Pancreas (tissue), 10 donors: ENCODE data around the gene LRRC37B. TPM values are rescaled to one million over a fixed set of nuclear protein-coding genes. Genes with fewer than 3 reads are reported as not detected.
A peak's percentile ranks its signal among the peaks of the same experiment; 100 is the strongest.
"Not testable (repeated sequence)": the region's sequence is repeated elsewhere in the genome, so short reads cannot be mapped to it uniquely, and the experiment has no call there.

Experiments used
- ATAC-seq, 4 donors: fragments of 200-7000 bp; cut with Tn5 transposase; one replicate each; pipeline versions ENCODE4 v1.8.0 to v1.9.1; 2020; ENCODE audit warnings: mild to moderate bottlenecking in 4 of 4, moderate library complexity in 4 of 4
- DNase-seq, 6 donors: peaks; one replicate each; pipeline ENCODE4 v3.0.0-alpha.2; 2020
- FAIRE-seq: peaks from 2 replicates; lab custom pipeline; 2012; peaks lifted over from hg19 to GRCh38; lab: Jason Lieb, UNC
- H3K27ac ChIP-seq, 4 donors: fragments of 200-600 bp; sonication (generic); 1 replicate in 3 of 4; 2 replicates in 1 of 4; pipeline versions ENCODE4 v1.5.0 to v1.8.0; 2020
- H3K27me3 ChIP-seq, 4 donors: fragments of 200-600 bp; one replicate each; pipeline ENCODE4 v1.8.0; 2021
- H3K36me3 ChIP-seq, 3 donors: fragments of 200-600 bp; sonication (generic) in 1 of 3; one replicate each; pipeline versions ENCODE4 v1.5.0 to v1.8.0; 2020 to 2021
- H3K4me1 ChIP-seq, 3 donors: fragments of 200-600 bp; one replicate each; pipeline ENCODE4 v1.8.0; 2021
- H3K4me3 ChIP-seq, 4 donors: fragments of 200-600 bp; sonication (generic) in 2 of 4; one replicate each; pipeline versions ENCODE4 v1.5.0 to v1.8.0; 2020 to 2021
- H3K9me3 ChIP-seq, 4 donors: fragments of 200-600 bp; one replicate each; pipeline ENCODE4 v1.8.0; 2021
- CTCF ChIP-seq, 4 donors: fragments of 200-600 bp; sonication (generic) in 3 of 4; IDR thresholded peaks; one replicate each; pipeline versions ENCODE4 v1.5.0 to v1.8.0; 2021; ENCODE audit warnings: antibody characterized with exemption in 4 of 4
- WGBS, 2 donors: extraction: QIAGEN DNeasy Blood & Tissue Kit; methylation state at CpG; one replicate each; pipeline ENCODE4 v1.1.7; 2013; 5-methylcytosine and 5-hydroxymethylcytosine counted together
- intact Hi-C, 3 donors: fragments of 100-400 bp; cut with DNase I; formaldehyde crosslinking; loops; one replicate each; pipeline versions ENCODE4 v1.11.1 to v1.14.2; 2022
- polyA plus RNA-seq, 2 donors: library from polyadenylated mRNA; stranded (reverse); fragments of 200-250 nt; gene quantifications; one replicate each; pipeline ENCODE4 v1.2.3, GENCODE V29; 2013
- total RNA-seq, 6 donors: library from RNA; stranded (reverse); fragmentation: NEBNext Ultra II Directional in 4 of 6; extraction: Animal tissue kit (Norgen Biotek cat#: 25700) in 4 of 6; gene quantifications; one replicate each; pipeline versions ENCODE4 v1.2.1 to v1.2.4, GENCODE V29; 2021 to 2023
- donor health status: healthy with polysubstance abuse.
- donor health status: DM: no; HTN: no; CAD: no; lungs with moderate emphysema.
- donor health status: DM: no; HTN: no; CAD: no.
- donor health status: control.
- donor health status: control.
- donor health status: Bipolar disorder and iron deficiency.
- donor health status: DM: yes; HTN: yes; CAD: no.
- donor health status: DM: no; HTN: no; CAD: no.
- donor health status: DM: no; HTN: no; CAD: no.
- donor health status: DM: yes; HTN: yes; CAD: no.

The LRRC37B gene
- total and polyA plus RNA-seq, 8 donors, result 2.9 to 11.9 (median 5.9) TPM

- Histone ChIP-seq H3K4me1 (no peaks in the 10 kb centered on the region), H3K4me3 (no peak overlapping the region), H3K9me3 (no peaks in the 10 kb centered on the region), H3K27me3 (no peaks in the 10 kb centered on the region), H3K36me3 (peaks cover 0 to 17% (median 0%) of the 10 kb centered on the region in 3 donors), H3K27ac (no peak overlapping the region)
- WGBS, 2 donors, result 94 to 97% methylated on average over 2 of the region's 2 CpGs
- FAIRE-seq, result no peak
- no peak for DNase-seq
- no peak for ATAC-seq
- TF ChIP-seq CTCF (IDR thresholded peaks at IDR 0.05), result no peak
- intact Hi-C loops, result no loop called here
These were observed 26.0 kb downstream of the LRRC37B start for GRCh38 chr17:32033223-32033622.

- H3K4me1 ChIP-seq, H3K9me3 ChIP-seq, FAIRE-seq, H3K4me3 ChIP-seq, DNase-seq, H3K27ac ChIP-seq, H3K27me3 ChIP-seq, ATAC-seq, intact Hi-C loops: not testable (repeated sequence)
- peaks cover 0 to 17% (median 0%) of the 10 kb centered on the region in 3 donors for H3K36me3 ChIP-seq
- 89 to 100% methylated on average over 1 of the region's 1 CpG for WGBS, 2 donors
These were observed 26.6 kb downstream of the LRRC37B start for GRCh38 chr17:32033812-32034211.

GRCh38 chr17:32040246-32040645 is 33.1 kb downstream of the LRRC37B start:
- H3K27ac ChIP-seq, H3K4me3 ChIP-seq, ATAC-seq, intact Hi-C loops, H3K4me1 ChIP-seq, H3K27me3 ChIP-seq, H3K9me3 ChIP-seq, DNase-seq, FAIRE-seq: not testable (repeated sequence)
- WGBS, 2 donors, result 93 to 94% methylated on average over 17 of the region's 17 CpGs
- H3K36me3 ChIP-seq, result peaks cover 0 to 13% (median 0%) of the 10 kb centered on the region in 3 donors

- H3K9me3 ChIP-seq, H3K36me3 ChIP-seq, intact Hi-C loops, H3K27me3 ChIP-seq, H3K4me1 ChIP-seq, H3K4me3 ChIP-seq, H3K27ac ChIP-seq, FAIRE-seq, ATAC-seq: not testable (repeated sequence)
- WGBS, 2 donors, result 95 to 96% methylated on average over 18 to 19 of the region's 19 CpGs
- peak in 1 of 6 donors; percentile 44 for DNase-seq
These were observed 34.2 kb downstream of the LRRC37B start for GRCh38 chr17:32041306-32041875.

- FAIRE-seq, H3K4me1 ChIP-seq, DNase-seq, H3K4me3 ChIP-seq, ATAC-seq, H3K36me3 ChIP-seq, H3K27ac ChIP-seq, intact Hi-C loops, H3K27me3 ChIP-seq, H3K9me3 ChIP-seq: not testable (repeated sequence)
- 92 to 97% methylated on average over 7 to 10 of the region's 11 CpGs for WGBS, 2 donors
These were observed 35.1 kb downstream of the LRRC37B start for GRCh38 chr17:32042266-32042665.

GRCh38 chr17:32045611-32046010 is 38.4 kb downstream of the LRRC37B start:
- H3K9me3 ChIP-seq, H3K36me3 ChIP-seq, DNase-seq, H3K27me3 ChIP-seq, FAIRE-seq, H3K4me1 ChIP-seq, H3K27ac ChIP-seq, H3K4me3 ChIP-seq, intact Hi-C loops, ATAC-seq: not testable (repeated sequence)
- WGBS, 2 donors, result 89 to 94% methylated on average over 3 of the region's 3 CpGs

GRCh38 chr17:32047663-32048062 is 40.5 kb downstream of the LRRC37B start:
- H3K27me3 ChIP-seq, H3K9me3 ChIP-seq, FAIRE-seq, H3K27ac ChIP-seq, DNase-seq, H3K36me3 ChIP-seq, H3K4me1 ChIP-seq, intact Hi-C loops, ATAC-seq, H3K4me3 ChIP-seq: not testable (repeated sequence)
- 94 to 96% methylated on average over 6 of the region's 6 CpGs for WGBS, 2 donors

GRCh38 chr17:32054985-32055384 is 47.8 kb downstream of the LRRC37B start:
- H3K4me3 ChIP-seq, ATAC-seq, FAIRE-seq, H3K27me3 ChIP-seq, H3K27ac ChIP-seq, H3K4me1 ChIP-seq, H3K36me3 ChIP-seq, intact Hi-C loops, H3K9me3 ChIP-seq, DNase-seq: not testable (repeated sequence)
- WGBS, 2 donors, result 81 to 100% methylated on average over 3 of the region's 4 CpGs

- ATAC-seq, H3K27ac ChIP-seq, H3K4me3 ChIP-seq, H3K4me1 ChIP-seq, DNase-seq, H3K27me3 ChIP-seq, H3K36me3 ChIP-seq, FAIRE-seq, intact Hi-C loops, H3K9me3 ChIP-seq: not testable (repeated sequence)
- 66 to 78% methylated on average over 2 of the region's 3 CpGs for WGBS, 2 donors
These were observed 48.2 kb downstream of the LRRC37B start for GRCh38 chr17:32055425-32055824.

GRCh38 chr17:32056500-32056899 is 49.3 kb downstream of the LRRC37B start:
- DNase-seq, ATAC-seq, H3K9me3 ChIP-seq, FAIRE-seq, intact Hi-C loops, H3K4me1 ChIP-seq, H3K4me3 ChIP-seq, H3K36me3 ChIP-seq, H3K27me3 ChIP-seq, H3K27ac ChIP-seq: not testable (repeated sequence)
- whole genome bisulfite sequencing, 2 donors, result 90 to 91% methylated on average over 7 of the region's 10 CpGs

GRCh38 chr17:32057460-32058105 is 50.4 kb downstream of the LRRC37B start:
- H3K27me3 ChIP-seq, DNase-seq, H3K36me3 ChIP-seq, FAIRE-seq, H3K4me3 ChIP-seq, H3K27ac ChIP-seq, ATAC-seq, H3K9me3 ChIP-seq, intact Hi-C loops, H3K4me1 ChIP-seq: not testable (repeated sequence)
- 66 to 67% methylated on average over 11 of the region's 12 CpGs for WGBS, 2 donors
